ENCODE data around the gene CCDC107. TPM values are rescaled to one million over a fixed set of nuclear protein-coding genes. Genes with fewer than 3 reads are reported as not detected.
"Not testable (repeated sequence)": the region's sequence is repeated elsewhere in the genome, so short reads cannot be mapped to it uniquely, and the experiment has no call there.

Gene CCDC107
- total RNA-seq, 1 donor from 2014 or later: 52.2 TPM

DNA sequence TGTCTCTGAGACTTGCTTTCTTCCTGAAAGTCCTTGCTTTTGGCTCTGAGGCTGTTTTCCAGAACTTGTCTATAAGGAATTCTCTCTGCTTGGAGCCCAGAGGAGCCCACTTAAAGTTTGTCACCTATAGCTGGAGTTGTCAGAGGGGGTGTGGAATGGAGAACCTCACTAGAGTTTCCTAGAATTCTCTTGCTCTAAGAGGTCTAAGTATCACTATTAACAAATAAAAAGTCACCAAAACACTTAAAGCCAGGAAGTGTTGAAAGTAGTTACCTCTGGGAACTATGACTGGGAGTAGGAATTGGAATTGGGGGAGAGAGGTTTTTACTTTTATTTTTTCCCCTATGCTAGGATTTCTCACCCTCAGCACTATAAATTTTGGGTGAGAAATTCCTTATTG is 22.4 kb upstream of the CCDC107 start:
- Mint-ChIP-seq H3K27ac (ENCODE audit: unreplicated experiment) (no peak overlapping the region), H3K27me3 (ENCODE audit: low read depth) (peaks cover 1% of the 10 kb centered on the region), H3K4me1 (ENCODE audit: low read depth) (no peaks in the 10 kb centered on the region), H3K9me3 (ENCODE audit: low read depth) (no peaks in the 10 kb centered on the region), H3K36me3 (ENCODE audit: low read depth) (peaks cover 4% of the 10 kb centered on the region), H3K4me3 (ENCODE audit: unreplicated experiment) (no peak overlapping the region)
- no peak for DNase-seq (ENCODE audit: low spot score)
- TF ChIP-seq, protein P1, sequence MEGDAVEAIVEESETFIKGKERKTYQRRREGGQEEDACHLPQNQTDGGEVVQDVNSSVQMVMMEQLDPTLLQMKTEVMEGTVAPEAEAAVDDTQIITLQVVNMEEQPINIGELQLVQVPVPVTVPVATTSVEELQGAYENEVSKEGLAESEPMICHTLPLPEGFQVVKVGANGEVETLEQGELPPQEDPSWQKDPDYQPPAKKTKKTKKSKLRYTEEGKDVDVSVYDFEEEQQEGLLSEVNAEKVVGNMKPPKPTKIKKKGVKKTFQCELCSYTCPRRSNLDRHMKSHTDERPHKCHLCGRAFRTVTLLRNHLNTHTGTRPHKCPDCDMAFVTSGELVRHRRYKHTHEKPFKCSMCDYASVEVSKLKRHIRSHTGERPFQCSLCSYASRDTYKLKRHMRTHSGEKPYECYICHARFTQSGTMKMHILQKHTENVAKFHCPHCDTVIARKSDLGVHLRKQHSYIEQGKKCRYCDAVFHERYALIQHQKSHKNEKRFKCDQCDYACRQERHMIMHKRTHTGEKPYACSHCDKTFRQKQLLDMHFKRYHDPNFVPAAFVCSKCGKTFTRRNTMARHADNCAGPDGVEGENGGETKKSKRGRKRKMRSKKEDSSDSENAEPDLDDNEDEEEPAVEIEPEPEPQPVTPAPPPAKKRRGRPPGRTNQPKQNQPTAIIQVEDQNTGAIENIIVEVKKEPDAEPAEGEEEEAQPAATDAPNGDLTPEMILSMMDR (IDR thresholded peaks at IDR 0.05): no peak

DNA sequence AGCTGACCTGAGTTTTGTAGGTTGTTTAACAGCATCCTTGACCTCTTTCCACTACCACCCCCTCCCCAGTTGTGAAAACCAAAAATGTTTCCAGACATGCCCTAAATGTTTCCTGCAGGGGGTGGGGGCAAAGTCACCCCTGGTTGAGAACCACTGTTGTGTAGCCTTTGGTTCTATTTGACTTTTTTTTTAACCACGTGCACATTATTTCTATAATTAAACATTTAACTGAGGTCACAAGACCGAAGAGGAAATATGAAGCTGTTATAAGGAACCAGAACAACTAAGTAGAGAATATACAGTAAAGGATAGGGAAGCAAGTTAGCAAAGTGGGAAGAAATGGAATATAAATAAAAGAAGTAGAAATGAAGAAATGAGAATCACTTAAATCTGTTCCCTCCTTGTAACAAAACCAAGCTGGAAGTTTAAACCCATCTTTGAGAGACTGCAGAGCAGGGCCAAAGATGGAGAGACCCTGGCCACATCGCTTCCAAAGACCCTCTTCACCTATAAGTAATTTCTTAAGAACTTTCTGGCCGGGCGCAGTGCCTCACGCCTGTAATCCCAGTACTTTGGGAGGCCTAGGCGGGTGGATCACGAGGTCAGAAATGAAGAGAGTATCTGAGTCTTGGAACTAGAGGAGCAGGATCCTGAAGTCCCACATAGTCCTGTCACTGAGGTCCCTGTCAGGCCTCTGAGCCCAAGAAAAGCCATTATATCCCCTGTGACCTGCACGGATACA is 21.8 kb upstream of the CCDC107 start:
- TF ChIP-seq, protein P1 (IDR thresholded peaks at IDR 0.05): no peak
- H3K4me1 Mint-ChIP-seq (ENCODE audit: low read depth): no peaks in the 10 kb centered on the region
- no peak overlapping the region for H3K4me3 Mint-ChIP-seq (ENCODE audit: unreplicated experiment)
- H3K9me3 Mint-ChIP-seq (ENCODE audit: low read depth): no peaks in the 10 kb centered on the region
- no peak overlapping the region for H3K27ac Mint-ChIP-seq (ENCODE audit: unreplicated experiment)
- H3K27me3 Mint-ChIP-seq (ENCODE audit: low read depth): peaks cover 1% of the 10 kb centered on the region
- peaks cover 4% of the 10 kb centered on the region for H3K36me3 Mint-ChIP-seq (ENCODE audit: low read depth)
- no peak for DNase-seq (ENCODE audit: low spot score)

DNA sequence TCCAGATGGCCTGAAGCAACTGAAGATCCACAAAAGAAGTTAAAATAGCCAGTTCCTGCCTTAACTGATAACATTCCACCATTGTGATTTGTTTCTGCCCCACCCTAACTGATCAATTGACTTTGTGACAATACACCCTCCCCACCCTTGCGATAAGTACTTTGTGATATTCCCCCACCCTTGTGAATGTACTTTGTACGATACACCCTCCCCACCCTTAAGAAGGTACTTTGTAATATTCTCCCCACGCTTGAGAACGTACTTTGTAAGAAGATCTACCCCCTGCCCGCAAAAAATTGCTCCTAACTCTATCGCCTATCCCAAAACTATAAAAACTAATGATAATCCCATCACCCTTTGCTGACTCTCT is 21.2 kb upstream of the CCDC107 start:
- not testable (repeated sequence) for H3K27me3 Mint-ChIP-seq (ENCODE audit: low read depth); H3K36me3 Mint-ChIP-seq (ENCODE audit: low read depth); DNase-seq (ENCODE audit: low spot score); H3K27ac Mint-ChIP-seq (ENCODE audit: unreplicated experiment); H3K9me3 Mint-ChIP-seq (ENCODE audit: low read depth); H3K4me3 Mint-ChIP-seq (ENCODE audit: unreplicated experiment); H3K4me1 Mint-ChIP-seq (ENCODE audit: low read depth)

DNA sequence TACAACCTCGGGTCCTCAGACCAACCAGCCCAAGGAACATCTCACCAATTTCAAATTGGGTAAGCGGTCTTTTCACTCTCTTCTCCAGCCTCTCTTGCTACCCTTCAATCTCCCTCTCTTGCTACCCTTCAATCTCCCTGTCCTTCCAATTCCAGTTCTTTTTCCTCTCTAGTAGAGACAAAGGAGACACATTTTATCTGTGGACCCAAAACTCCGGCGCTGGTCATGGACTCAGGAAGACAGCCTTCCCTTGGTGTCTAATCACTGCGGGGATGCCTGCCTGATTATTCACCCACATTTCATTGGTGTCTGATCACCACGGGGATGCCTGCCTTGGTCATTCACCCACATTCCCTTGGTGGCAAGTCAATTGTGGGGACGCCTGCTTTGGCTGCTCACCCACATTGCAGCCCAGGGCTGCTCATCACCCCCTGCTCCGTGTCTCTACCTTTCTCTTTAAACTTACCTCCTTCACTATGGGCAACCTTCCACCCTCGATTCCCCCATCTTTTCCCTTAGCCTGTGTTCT is 20.6 kb upstream of the CCDC107 start:
- not testable (repeated sequence) for H3K9me3 Mint-ChIP-seq (ENCODE audit: low read depth); H3K4me1 Mint-ChIP-seq (ENCODE audit: low read depth); H3K27me3 Mint-ChIP-seq (ENCODE audit: low read depth); H3K4me3 Mint-ChIP-seq (ENCODE audit: unreplicated experiment); H3K36me3 Mint-ChIP-seq (ENCODE audit: low read depth); H3K27ac Mint-ChIP-seq (ENCODE audit: unreplicated experiment); DNase-seq (ENCODE audit: low spot score)

DNA sequence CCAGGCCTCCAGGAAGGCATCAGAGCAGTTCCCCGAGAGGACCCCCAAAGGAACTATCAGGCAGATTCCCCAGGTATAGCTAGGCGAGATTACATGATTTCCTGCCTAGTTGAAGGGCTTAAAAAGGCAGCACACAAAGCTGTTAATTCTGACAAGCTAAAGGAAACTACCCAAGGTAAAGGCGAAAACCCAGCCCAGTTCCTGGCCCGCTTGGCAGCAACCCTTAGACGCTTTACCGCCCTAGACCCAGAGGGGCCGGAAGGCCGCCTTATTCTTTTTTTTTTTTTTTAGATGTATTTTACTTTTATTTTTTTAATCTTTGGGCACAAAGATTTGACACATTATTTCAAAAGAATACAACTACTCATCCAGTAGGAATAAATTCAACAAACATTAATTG is 19.3 kb upstream of the CCDC107 start:
- not testable (repeated sequence) for H3K27ac Mint-ChIP-seq (ENCODE audit: unreplicated experiment); H3K4me3 Mint-ChIP-seq (ENCODE audit: unreplicated experiment); DNase-seq (ENCODE audit: low spot score); H3K9me3 Mint-ChIP-seq (ENCODE audit: low read depth); H3K36me3 Mint-ChIP-seq (ENCODE audit: low read depth); H3K27me3 Mint-ChIP-seq (ENCODE audit: low read depth); H3K4me1 Mint-ChIP-seq (ENCODE audit: low read depth)

DNA sequence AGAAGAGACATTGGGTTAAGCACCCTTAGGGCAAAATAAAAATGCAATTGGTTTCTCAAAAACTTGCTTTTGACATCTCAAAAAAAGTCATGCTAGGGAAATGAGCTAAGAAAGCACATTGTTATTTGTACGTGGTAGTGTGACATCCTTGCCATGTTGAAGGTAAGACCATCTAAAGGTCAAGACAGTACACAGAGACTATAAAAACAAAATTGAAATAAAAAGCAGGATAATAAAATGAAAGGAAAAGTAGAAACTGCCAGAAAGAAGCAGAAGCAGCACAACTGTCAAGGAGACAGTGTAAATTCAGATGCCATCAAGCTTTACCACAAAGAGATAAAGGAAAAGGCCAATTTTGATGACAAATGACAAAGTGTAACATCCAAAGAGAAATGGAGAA is 18.9 kb upstream of the CCDC107 start:
- not testable (repeated sequence) for DNase-seq (ENCODE audit: low spot score); H3K36me3 Mint-ChIP-seq (ENCODE audit: low read depth); H3K27me3 Mint-ChIP-seq (ENCODE audit: low read depth); H3K9me3 Mint-ChIP-seq (ENCODE audit: low read depth); H3K27ac Mint-ChIP-seq (ENCODE audit: unreplicated experiment); H3K4me1 Mint-ChIP-seq (ENCODE audit: low read depth); H3K4me3 Mint-ChIP-seq (ENCODE audit: unreplicated experiment)

DNA sequence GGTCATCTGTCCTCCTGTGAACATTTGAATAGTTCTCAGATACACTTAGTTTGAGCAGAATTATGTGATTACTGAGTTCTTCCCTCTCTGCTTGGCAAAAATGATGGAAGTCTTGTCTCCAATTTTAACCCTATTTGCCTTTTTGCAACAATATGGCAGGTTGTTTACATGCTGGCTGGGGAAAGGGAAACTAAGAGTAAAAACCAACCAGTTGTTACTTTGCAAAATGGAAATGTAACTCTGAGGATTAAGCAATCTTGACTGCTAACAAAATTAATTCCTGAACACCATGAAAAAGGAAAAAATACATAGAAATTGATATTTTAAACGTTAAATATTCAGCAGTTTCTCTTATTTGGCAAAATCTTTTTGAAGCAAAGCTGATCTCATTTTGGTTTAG is 18.5 kb upstream of the CCDC107 start:
- TF ChIP-seq, protein P1 (IDR thresholded peaks at IDR 0.05): no peak
- no peak overlapping the region for H3K27ac Mint-ChIP-seq (ENCODE audit: unreplicated experiment)
- H3K27me3 Mint-ChIP-seq (ENCODE audit: low read depth): peaks cover 1% of the 10 kb centered on the region
- H3K9me3 Mint-ChIP-seq (ENCODE audit: low read depth): no peaks in the 10 kb centered on the region
- H3K36me3 Mint-ChIP-seq (ENCODE audit: low read depth): peaks cover 4% of the 10 kb centered on the region
- no peak overlapping the region for H3K4me3 Mint-ChIP-seq (ENCODE audit: unreplicated experiment)
- no peak for DNase-seq (ENCODE audit: low spot score)
- H3K4me1 Mint-ChIP-seq (ENCODE audit: low read depth): no peaks in the 10 kb centered on the region

DNA sequence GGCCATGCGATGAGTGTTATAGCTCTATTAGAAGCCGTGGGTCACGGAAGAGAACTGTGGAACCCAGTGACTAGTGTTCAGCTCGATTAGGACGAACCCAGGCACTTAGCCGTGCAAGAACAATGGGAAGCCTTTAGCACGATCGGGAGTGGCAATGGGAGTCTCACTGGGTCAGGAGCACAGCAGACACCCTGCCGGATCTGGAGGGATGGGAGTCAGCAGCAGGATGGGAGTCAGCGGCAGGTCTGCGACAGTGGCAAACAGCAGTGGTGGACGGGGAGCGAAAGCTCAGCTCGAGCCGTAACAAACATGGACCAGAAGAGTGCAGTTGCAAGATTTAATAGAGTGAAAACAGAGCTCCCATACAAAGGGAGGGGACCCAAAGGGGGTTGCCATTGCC is 17.7 kb upstream of the CCDC107 start:
- H3K27me3 Mint-ChIP-seq (ENCODE audit: low read depth); H3K36me3 Mint-ChIP-seq (ENCODE audit: low read depth); H3K9me3 Mint-ChIP-seq (ENCODE audit: low read depth); DNase-seq (ENCODE audit: low spot score); H3K4me3 Mint-ChIP-seq (ENCODE audit: unreplicated experiment); H3K27ac Mint-ChIP-seq (ENCODE audit: unreplicated experiment); H3K4me1 Mint-ChIP-seq (ENCODE audit: low read depth): not testable (repeated sequence)

DNA sequence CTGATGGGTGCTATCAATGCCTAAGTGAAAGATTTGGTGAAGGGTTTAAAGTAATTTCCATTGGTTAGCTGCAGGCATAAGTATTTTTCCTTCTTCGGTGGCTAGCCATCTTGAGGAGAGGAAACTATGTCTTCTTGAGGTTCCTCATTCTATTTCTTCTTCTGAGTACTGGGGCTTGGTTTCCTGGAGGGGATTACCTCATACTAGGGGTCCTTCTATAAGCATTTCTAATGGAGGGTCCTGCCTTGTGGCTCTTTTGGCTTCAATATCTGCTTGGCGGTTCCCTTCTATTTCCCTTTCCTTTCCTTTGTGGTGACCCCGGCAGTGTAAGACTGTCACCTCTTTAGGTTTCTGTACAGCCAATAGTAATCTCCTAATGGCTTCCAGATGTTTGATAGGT is 16.6 kb upstream of the CCDC107 start:
- H3K36me3 Mint-ChIP-seq (ENCODE audit: low read depth); H3K4me1 Mint-ChIP-seq (ENCODE audit: low read depth); H3K27me3 Mint-ChIP-seq (ENCODE audit: low read depth); H3K4me3 Mint-ChIP-seq (ENCODE audit: unreplicated experiment); H3K27ac Mint-ChIP-seq (ENCODE audit: unreplicated experiment); H3K9me3 Mint-ChIP-seq (ENCODE audit: low read depth); DNase-seq (ENCODE audit: low spot score): not testable (repeated sequence)
